ENCODE measurements around the gene FAXDC2. TPM values are rescaled to one million over a fixed set of nuclear protein-coding genes. Genes with fewer than 3 reads are reported as not detected.

FAXDC2 gene
- total RNA-seq, 1 experiment from 2014 or later: 0.39 TPM

GRCh38 chr5:154860765-154861164, 10.4 kb upstream of the FAXDC2 start:
- Histone ChIP-seq H3K9me3 (ENCODE audit: control insufficient read depth, insufficient read depth, low read depth, low read length) (no peaks in the 10 kb centered on the region), H3K27ac (ENCODE audit: low read length) (peak overlapping the region; percentile 54), H3K36me3 (ENCODE audit: control insufficient read depth, insufficient read depth, low read length) (peaks cover 3% of the 10 kb centered on the region), H3K4me1 (ENCODE audit: control insufficient read depth, insufficient read depth, low read length) (peaks cover 32% of the 10 kb centered on the region), H3K4me3 (ENCODE audit: low read depth in 2 of 2, low read length in 2 of 2) (peak overlapping the region in 1 of 2 experiments; percentile 95; a peak in 1 of 4 replicates), H3K27me3 (ENCODE audit: control insufficient read depth, insufficient read depth, low read length) (no peaks in the 10 kb centered on the region)
- no TSS peak for BruUV-seq (replicated peaks)
- DNase-seq (ENCODE audit: low read depth, low spot score) (no peak), ATAC-seq (no peak)
- TF ChIP-seq TCF7L2 (IDR thresholded peaks at IDR 0.05; ENCODE audit: low read depth, low read length) (no peak), REST (IDR thresholded peaks at IDR 0.05; ENCODE audit: insufficient read depth in 1 of 2, low read depth in 2 of 2, low read length in 1 of 2) (no peak), POLR2AphosphoS5 (IDR thresholded peaks at IDR 0.05; ENCODE audit: low read depth, low read length) (no peak), SIN3A (IDR thresholded peaks at IDR 0.05; ENCODE audit: borderline replicate concordance, insufficient read depth, low read depth, low read length) (no peak), CTCF (IDR thresholded peaks at IDR 0.05) (no peak)
- intact Hi-C loops (cut with micrococcal nuclease; ENCODE audit: unreplicated experiment) (no loop called here), in situ Hi-C loops (cut with HindIII; ENCODE audit: low pct_unique_long_range_greater_than_20kb, low sequenced_read_pairs) (no loop called here)
- CTCF ChIA-PET: no interaction called here
- POLR2A ChIA-PET: no interaction called here

- no peak for DNase-seq (ENCODE audit: low read depth, low spot score)
- in situ Hi-C loops (cut with HindIII; ENCODE audit: low pct_unique_long_range_greater_than_20kb, low sequenced_read_pairs) (no loop called here), intact Hi-C loops (cut with micrococcal nuclease; ENCODE audit: unreplicated experiment) (no loop called here)
- H3K4me3 ChIP-seq (ENCODE audit: low read depth in 2 of 2, low read length in 2 of 2): peak overlapping the region; percentile 64 to 95
- H3K4me1 ChIP-seq (ENCODE audit: control insufficient read depth, insufficient read depth, low read length): peaks cover 29% of the 10 kb centered on the region
- BruUV-seq (replicated peaks): no TSS peak
- H3K9me3 ChIP-seq (ENCODE audit: control insufficient read depth, insufficient read depth, low read depth, low read length): no peaks in the 10 kb centered on the region
- TF ChIP-seq POLR2AphosphoS5 (IDR thresholded peaks at IDR 0.05; ENCODE audit: low read depth, low read length) (no peak), CTCF (IDR thresholded peaks at IDR 0.05) (no peak), SIN3A (IDR thresholded peaks at IDR 0.05; ENCODE audit: borderline replicate concordance, insufficient read depth, low read depth, low read length) (no peak), TCF7L2 (IDR thresholded peaks at IDR 0.05; ENCODE audit: low read depth, low read length) (no peak), REST (IDR thresholded peaks at IDR 0.05; ENCODE audit: insufficient read depth in 1 of 2, low read depth in 2 of 2, low read length in 1 of 2) (no peak)
- ATAC-seq: no peak
- peaks cover 3% of the 10 kb centered on the region for H3K36me3 ChIP-seq (ENCODE audit: control insufficient read depth, insufficient read depth, low read length)
- ChIA-PET CTCF (no interaction called here), POLR2A (no interaction called here)
- no peaks in the 10 kb centered on the region for H3K27me3 ChIP-seq (ENCODE audit: control insufficient read depth, insufficient read depth, low read length)
- H3K27ac ChIP-seq (ENCODE audit: low read length): peak overlapping the region; percentile 97
Observed at GRCh38 chr5:154860123-154860522, 9.7 kb upstream of the FAXDC2 start.
